ENCODE data around the gene CNGA3. TPM values are rescaled to one million over a fixed set of nuclear protein-coding genes. Genes with fewer than 3 reads are reported as not detected.

Gene CNGA3
- total and polyA plus RNA-seq, 2 of the 8 experiments (the other 6 are each of a cell fraction or from before 2014, with no cell fraction given) = 0.02 TPM; not detected in 1

GRCh38 chr2:98416383-98417159 is 70.3 kb downstream of the CNGA3 start:
- no peaks in the 10 kb centered on the region for H3K79me2 ChIP-seq (ENCODE audit: control insufficient read depth in 1 of 2, insufficient read depth in 2 of 2, low read length in 2 of 2)
- no peak overlapping the region for H3K56ac ChIP-seq (replicated peaks; ENCODE audit: insufficient read length, low read depth, low read length)
- H2AK5ac ChIP-seq (ENCODE audit: low read depth, low read length) = no peak overlapping the region
- WGBS, 2 experiments (ENCODE audit: extremely low coverage in 1 of 2, insufficient coverage in 1 of 2, insufficient read length in 1 of 2, insufficient replicate concordance in 2 of 2, low coverage in 1 of 2, low lambda C conversion rate in 2 of 2, missing lambda C conversion rate in 1 of 2) = 75% methylated on average over 2 of the region's 2 CpGs; no CpG with 5 or more reads in 1 of the 2 experiments
- POLR2A ChIA-PET (ENCODE audit: partially characterized antibody) = no interaction called here
- no peak overlapping the region for H4K91ac ChIP-seq (replicated peaks; ENCODE audit: insufficient read length, low read length)
- H3K18ac ChIP-seq (ENCODE audit: extremely low read depth, low read length) = no peak overlapping the region
- no peak overlapping the region for H3K9ac ChIP-seq (replicated peaks in 1 of 4; ENCODE audit: extremely low read depth in 1 of 4, low read depth in 3 of 4, low read length in 3 of 4)
- H3K4me3 ChIP-seq (ENCODE audit: extremely low read depth in 1 of 4, insufficient read depth in 2 of 4, low read depth in 3 of 4, low read length in 4 of 4) = no peak overlapping the region
- CTCF ChIA-PET (ENCODE audit: partially characterized antibody) = interaction anchor here (0.6 to 0.8 kb wide), 2 partner anchors 45 to 224 kb away, joined by 3 read pairs; no protein-coding TSS in a partner anchor
- peaks cover 20 to 25% of the 10 kb centered on the region in 2 experiments for H3K9me3 ChIP-seq (ENCODE audit: insufficient read depth in 2 of 2, low read depth in 1 of 2, low read length in 1 of 2)
- H3K4me1 ChIP-seq (replicated peaks in 1 of 4; ENCODE audit: control insufficient read depth in 3 of 4, insufficient read depth in 4 of 4, low read length in 3 of 4) = no peaks in the 10 kb centered on the region
- H3K14ac ChIP-seq (ENCODE audit: insufficient read length) = no peak overlapping the region
- no peak overlapping the region for H3K4me2 ChIP-seq (ENCODE audit: insufficient read depth in 1 of 2, low read depth in 2 of 2, low read length in 2 of 2)
- no peaks in the 10 kb centered on the region for H3K27me3 ChIP-seq (replicated peaks in 1 of 4; ENCODE audit: control insufficient read depth in 3 of 4, extremely low read depth in 1 of 4, insufficient read depth in 3 of 4, low read length in 3 of 4)
- H3K27ac ChIP-seq (ENCODE audit: low read depth, low read length) = no peak overlapping the region
- H2BK20ac ChIP-seq (ENCODE audit: low read length) = no peak overlapping the region
- H3K23ac ChIP-seq (ENCODE audit: insufficient read length) = no peak overlapping the region
- FAIRE-seq = no peak
- no peak overlapping the region for H2BK12ac ChIP-seq (ENCODE audit: low read depth, low read length)
- H2BK120ac ChIP-seq (replicated peaks; ENCODE audit: low read depth, low read length) = no peak overlapping the region
- no peak for DNase-seq (ENCODE audit: low read depth in 1 of 2, low spot score in 2 of 2)
- no peak overlapping the region for H2AFZ ChIP-seq (ENCODE audit: low read length)
- no peaks in the 10 kb centered on the region for H3K79me1 ChIP-seq (ENCODE audit: low read depth, low read length)
- no peak overlapping the region for H3K4ac ChIP-seq (replicated peaks; ENCODE audit: insufficient read length, low read depth, low read length)
- no peaks in the 10 kb centered on the region for H3K36me3 ChIP-seq (ENCODE audit: control insufficient read depth in 2 of 4, insufficient read depth in 4 of 4, low read length in 3 of 4)
- H3K23me2 ChIP-seq (ENCODE audit: low read depth, low read length) = no peaks in the 10 kb centered on the region
- H4K5ac ChIP-seq (ENCODE audit: insufficient read length, low read depth, low read length) = no peak overlapping the region
- no peak overlapping the region for H4K8ac ChIP-seq (ENCODE audit: extremely low read depth, insufficient read depth, low read length)
- no peak overlapping the region for H2BK5ac ChIP-seq (ENCODE audit: low read depth, low read length)
- H4K20me1 ChIP-seq (replicated peaks in 1 of 2; ENCODE audit: control insufficient read depth in 1 of 2, insufficient read depth in 2 of 2, low read length in 2 of 2) = no peaks in the 10 kb centered on the region
- no peak overlapping the region for H2BK15ac ChIP-seq (ENCODE audit: low read length)
- TF ChIP-seq NRF1 (IDR thresholded peaks at IDR 0.05; ENCODE audit: low read depth, low read length) (no peak), CBX5 (IDR thresholded peaks at IDR 0.05; ENCODE audit: low read depth, low read length) (no peak), CREB1 (IDR thresholded peaks at IDR 0.05) (no peak), BCL11A (IDR thresholded peaks at IDR 0.05; ENCODE audit: low read depth in 2 of 2, low read length in 2 of 2) (no peak), CTBP2 (IDR thresholded peaks at IDR 0.05; ENCODE audit: borderline replicate concordance, insufficient read depth, insufficient read length, low read length) (no peak), SP1 (IDR thresholded peaks at IDR 0.05; ENCODE audit: low read depth, low read length) (no peak), SIRT6 (IDR thresholded peaks at IDR 0.05; ENCODE audit: low read length) (no peak), GABPA (IDR thresholded peaks at IDR 0.05; ENCODE audit: borderline replicate concordance, insufficient read depth, low read length) (no peak), TAF7 (optimal IDR thresholded peaks at IDR 0.05; ENCODE audit: borderline replicate concordance, low read depth, low read length) (no peak), RAD21 (IDR thresholded peaks at IDR 0.05 in 1 of 2, conservative IDR thresholded peaks at IDR 0.05 in 1 of 2; ENCODE audit: low read depth in 2 of 2, low read length in 2 of 2) (no peak), ASH2L (IDR thresholded peaks at IDR 0.05; ENCODE audit: low read length) (no peak), NANOG (IDR thresholded peaks at IDR 0.05; ENCODE audit: insufficient read depth, low read depth, low read length, poor library complexity, severe bottlenecking) (no peak), KDM4A (IDR thresholded peaks at IDR 0.05; ENCODE audit: low read depth, low read length, severe bottlenecking) (no peak)
